HepG2 (cell line): Measurements from ENCODE around the gene CORO1C. TPM values are rescaled to one million over a fixed set of nuclear protein-coding genes. Genes with fewer than 3 reads are reported as not detected.

Source experiments
- ATAC-seq: fragments of 200-7000 bp; cut with Tn5 transposase; 3 replicates; pipeline ENCODE4 v1.9.1; 2020; ENCODE audit warnings: mild to moderate bottlenecking, moderate library complexity
- BruUV-seq: library from RNA; stranded (reverse); fragments of 400-500 nt; replicated peaks from 2 replicates; lab custom pipeline; 2021; lab: Mats Ljungman, UMichigan
- CTCF ChIA-PET: fragments of 300-600 bp; formaldehyde crosslinking; extraction: SDS; loops from one replicate; lab custom pipeline; 2021; ENCODE audit warnings: low total read pairs, inconsistent platforms, low intra/inter-chr PET ratio; lab: Yijun Ruan, JAX
- POLR2A ChIA-PET: fragments of 350-600 bp; sonication (Branson Sonifier 250); formaldehyde crosslinking; loops from one replicate; lab custom pipeline; 2020; ENCODE audit warnings: antibody characterized with exemption, inconsistent platforms; lab: Yijun Ruan, JAX
- DNase-seq: peaks from one replicate; pipeline ENCODE4 v3.0.0-alpha.2; 2015; ENCODE audit warnings: low spot score
- FAIRE-seq: peaks from 3 replicates; lab custom pipeline; 2011; peaks lifted over from hg19 to GRCh38; lab: Jason Lieb, UNC
- H2AFZ ChIP-seq: one replicate; pipeline ENCODE4 v1.6.1; 2011; ENCODE audit warnings: low read length, inconsistent platforms
- H3K27ac ChIP-seq: fragments of 300-600 bp; 3 replicates; pipeline ENCODE4 v1.8.0; 2011; ENCODE audit warnings: mixed run types, mild to moderate bottlenecking, mixed read lengths, low read length, inconsistent platforms; ENCODE audit not compliant: insufficient read depth; ENCODE audit errors: extremely low read length
- H3K27me3 ChIP-seq, 2 experiments: fragments of 200-600 bp in 1 of 2; 2 replicates in 1 of 2; 3 replicates in 1 of 2; pipeline versions ENCODE4 v1.6.0 to v1.8.0; 2011; ENCODE audit warnings: low read length in 2 of 2, mild to moderate bottlenecking in 2 of 2, moderate library complexity in 2 of 2, inconsistent platforms in 1 of 2; ENCODE audit not compliant: insufficient read depth in 2 of 2, control insufficient read depth in 1 of 2
- H3K36me3 ChIP-seq, 2 experiments: fragments of 200-600 bp in 1 of 2; replicated peaks in 1 of 2; 2 replicates in 1 of 2; 3 replicates in 1 of 2; pipeline versions ENCODE4 v1.5.1 to v1.8.0; 2011; ENCODE audit warnings: low read length in 2 of 2, inconsistent platforms in 1 of 2; ENCODE audit not compliant: insufficient read depth in 2 of 2, control insufficient read depth in 1 of 2
- H3K4me1 ChIP-seq: 2 replicates; pipeline ENCODE4 v1.5.1; 2012; ENCODE audit warnings: low read length, inconsistent platforms; ENCODE audit not compliant: insufficient read depth
- H3K4me2 ChIP-seq: 2 replicates; pipeline ENCODE4 v1.6.0; 2011; ENCODE audit warnings: low read depth, low read length, inconsistent platforms
- H3K4me3 ChIP-seq, 3 experiments: fragments of 200-600 bp in 1 of 3; sonication (generic), shearing (Covaris generic) in 1 of 3; replicated peaks in 1 of 3; 2 replicates each; pipeline ENCODE4 v1.5.1; 2011 to 2016; ENCODE audit warnings: low read length in 3 of 3, inconsistent platforms in 2 of 3, low read depth in 2 of 3, mild to moderate bottlenecking in 2 of 3, control low read depth in 1 of 3, mixed read lengths in 1 of 3; ENCODE audit not compliant: insufficient read depth in 1 of 3
- H3K79me2 ChIP-seq: one replicate; pipeline ENCODE4 v1.6.1; 2011; ENCODE audit warnings: low read length, inconsistent platforms; ENCODE audit not compliant: insufficient read depth
- H3K9ac ChIP-seq: 2 replicates; pipeline ENCODE4 v1.6.0; 2011; ENCODE audit warnings: mild to moderate bottlenecking, low read depth, low read length, inconsistent platforms; ENCODE audit not compliant: insufficient read depth
- H3K9me3 ChIP-seq: 2 replicates; pipeline ENCODE4 v1.5.1; 2012; ENCODE audit warnings: mild to moderate bottlenecking, low read length
- H4K20me1 ChIP-seq: 2 replicates; pipeline ENCODE4 v1.6.0; 2011; ENCODE audit warnings: inconsistent platforms, mild to moderate bottlenecking, low read length, moderate library complexity; ENCODE audit not compliant: insufficient read depth
- ARNT2 ChIP-seq: sonication (generic); formaldehyde crosslinking; IDR thresholded peaks from 2 replicates; pipeline ENCODE4 v1.8.0; 2022; ENCODE audit warnings: mild to moderate bottlenecking, low read depth, missing genetic modification reagents, moderate library complexity
- ETV6 ChIP-seq: sonication (generic); formaldehyde crosslinking; conservative IDR thresholded peaks from 2 replicates; pipeline ENCODE4 v1.4.0; 2020; ENCODE audit warnings: missing genetic modification reagents
- FUBP1 ChIP-seq: sonication (generic); formaldehyde crosslinking; IDR thresholded peaks from 2 replicates; pipeline ENCODE4 v1.5.1; 2020; ENCODE audit warnings: missing genetic modification reagents, mild to moderate bottlenecking, borderline replicate concordance
- GMEB1 ChIP-seq: sonication (generic); formaldehyde crosslinking; IDR thresholded peaks from 2 replicates; pipeline ENCODE4 v1.5.1; 2020; ENCODE audit warnings: missing genetic modification reagents, mild to moderate bottlenecking, borderline replicate concordance
- KDM2A ChIP-seq: sonication (generic); formaldehyde crosslinking; IDR thresholded peaks from 2 replicates; pipeline ENCODE4 v1.4.0; 2020; ENCODE audit warnings: low read depth, missing genetic modification reagents, borderline replicate concordance
- KLF13 ChIP-seq: sonication (generic); formaldehyde crosslinking; IDR thresholded peaks from 2 replicates; pipeline ENCODE4 v1.4.0; 2020; ENCODE audit warnings: mild to moderate bottlenecking, missing genetic modification reagents
- MAFG ChIP-seq: sonication (generic); formaldehyde crosslinking; IDR thresholded peaks from 2 replicates; pipeline ENCODE4 v1.5.1; 2020; ENCODE audit warnings: mild to moderate bottlenecking, missing genetic modification reagents
- NAIF1 ChIP-seq: sonication (generic); formaldehyde crosslinking; IDR thresholded peaks from 2 replicates; pipeline ENCODE4 v1.5.0; 2020; ENCODE audit warnings: mild to moderate bottlenecking, missing genetic modification reagents, borderline replicate concordance
- RAD21 ChIP-seq: fragments of 450-650 bp; formaldehyde crosslinking; IDR thresholded peaks from 2 replicates; pipeline ENCODE4 v1.5.0; 2020; ENCODE audit warnings: mild to moderate bottlenecking
- RFX3 ChIP-seq: IDR thresholded peaks from 2 replicates; pipeline ENCODE4 v1.6.1; 2016; ENCODE audit warnings: missing biosample characterization, missing genetic modification reagents
- SMYD3 ChIP-seq: sonication (generic); formaldehyde crosslinking; IDR thresholded peaks from 2 replicates; pipeline ENCODE4 v1.8.1; 2023; ENCODE audit warnings: mild to moderate bottlenecking, missing genetic modification reagents
- SP2 ChIP-seq: sonication (generic); formaldehyde crosslinking; IDR thresholded peaks from 2 replicates; pipeline ENCODE4 v1.5.1; 2020; ENCODE audit warnings: mild to moderate bottlenecking, missing genetic modification reagents
- ZBTB1 ChIP-seq: sonication (generic); formaldehyde crosslinking; IDR thresholded peaks from 2 replicates; pipeline ENCODE4 v1.4.0; 2020; ENCODE audit warnings: missing genetic modification reagents, borderline replicate concordance
- ZNF33A ChIP-seq: sonication (generic); formaldehyde crosslinking; IDR thresholded peaks from 2 replicates; pipeline ENCODE4 v1.5.1; 2020; ENCODE audit warnings: missing genetic modification reagents, mild to moderate bottlenecking, moderate library complexity, borderline replicate concordance
- ZNF564 ChIP-seq: sonication (generic); formaldehyde crosslinking; IDR thresholded peaks from 2 replicates; pipeline ENCODE4 v1.8.1; 2023; ENCODE audit warnings: mild to moderate bottlenecking, missing genetic modification reagents
- ZSCAN21 ChIP-seq: sonication (generic); formaldehyde crosslinking; IDR thresholded peaks from 2 replicates; pipeline ENCODE4 v1.8.0; 2022; ENCODE audit warnings: mild to moderate bottlenecking, missing genetic modification reagents, moderate library complexity, borderline replicate concordance
- ZSCAN22 ChIP-seq: sonication (generic); formaldehyde crosslinking; IDR thresholded peaks from 2 replicates; pipeline ENCODE4 v1.4.0; 2020; ENCODE audit warnings: mild to moderate bottlenecking, missing genetic modification reagents
- WGBS: methylation state at CpG from one replicate; pipeline ENCODE4 v1.1.6; 2017; ENCODE audit warnings: low lambda C conversion rate; 5-methylcytosine and 5-hydroxymethylcytosine counted together
- in situ Hi-C: cut with HindIII; loops from 2 replicates; pipeline ENCODE4 v1.10.0; 2017; ENCODE audit warnings: low pct_unique_long_range_greater_than_20kb; ENCODE audit not compliant: extremely low pct_ligation_motif_present
- intact Hi-C: fragments of 100-400 bp; cut with micrococcal nuclease; formaldehyde crosslinking; loops from one replicate; pipeline ENCODE4 v1.10.0; 2022; ENCODE audit not compliant: unreplicated experiment
- polyA plus RNA-seq, 8 experiments: library from polyadenylated mRNA; depleted of rRNA in 3 of 8; stranded (reverse) in 7 of 8; unstranded in 1 of 8; fragments of >200 nt; fragmentation: Illumina TruSeq in 4 of 8; extraction: Trizol in 4 of 8; gene quantifications; 2 replicates each; pipeline versions ENCODE4 v1.2.1 to v1.2.3, GENCODE V29; 2011 to 2016; ENCODE audit warnings: low read depth in 4 of 8, missing spikeins in 1 of 8, mixed read lengths in 1 of 8; ENCODE audit not compliant: insufficient read depth in 1 of 8
- total RNA-seq, 5 experiments: library from RNA; depleted of rRNA; stranded (reverse); fragments of >200 nt; fragmentation: Illumina TruSeq; extraction: Trizol; gene quantifications; 2 replicates each; pipeline ENCODE4 v1.2.3, GENCODE V29; 2016; ENCODE audit warnings: low read depth in 1 of 5

Gene CORO1C
- total and polyA plus RNA-seq, 2 of the 13 experiments (the other 11 are each of a cell fraction or from before 2014, with no cell fraction given), result 73.7 to 131 TPM

GRCh38 chr12:108653922-108654321 lies 77.4 kb downstream of the CORO1C start:
- BruUV-seq, result no TSS peak
- H3K79me2 ChIP-seq, result no peaks in the 10 kb centered on the region
- CTCF ChIA-PET, result no interaction called here

GRCh38 chr12:108653082-108653516 lies 78.2 kb downstream of the CORO1C start:
- in situ Hi-C loops (no loop called here), intact Hi-C loops (no loop called here)
- TF ChIP-seq SP2 (CRISPR knock-in tag), result no peak
- no peak for TF ChIP-seq GMEB1 (CRISPR knock-in tag)
- TF ChIP-seq MAFG (CRISPR knock-in tag), result no peak
- no peak for TF ChIP-seq ZSCAN22 (CRISPR knock-in tag)
- TF ChIP-seq NAIF1, result no peak
- TF ChIP-seq SMYD3 (CRISPR knock-in tag), result no peak
- no peak for TF ChIP-seq ARNT2
- no peak for TF ChIP-seq KLF13 (CRISPR knock-in tag)
- no peak for TF ChIP-seq FUBP1 (CRISPR knock-in tag)
- no peak for TF ChIP-seq ZNF33A (CRISPR knock-in tag)
- no peak for TF ChIP-seq RFX3 (CRISPR knock-in tag)
- TF ChIP-seq KDM2A (CRISPR knock-in tag), result no peak
- no peak for TF ChIP-seq RAD21 (CRISPR knock-in tag)
- no peak for TF ChIP-seq ZNF564
- ATAC-seq, result no peak
- H4K20me1 ChIP-seq, result no peaks in the 10 kb centered on the region
- FAIRE-seq, result no peak
- no peak overlapping the region for H3K4me2 ChIP-seq
- no peak overlapping the region for H3K27ac ChIP-seq
- peaks cover 29 to 63% of the 10 kb centered on the region in 2 experiments for H3K36me3 ChIP-seq
- H3K4me1 ChIP-seq, result peaks cover 12% of the 10 kb centered on the region
- H3K9me3 ChIP-seq, result no peaks in the 10 kb centered on the region
- no peak for DNase-seq
- TSS peak; percentile 4 for BruUV-seq
- no peak overlapping the region for H3K9ac ChIP-seq
- CTCF ChIA-PET, result no interaction called here
- H3K4me3 ChIP-seq, result no peak overlapping the region
- POLR2A ChIA-PET, result no interaction called here
- no peaks in the 10 kb centered on the region for H3K79me2 ChIP-seq
- H3K27me3 ChIP-seq, result no peaks in the 10 kb centered on the region
- no peak overlapping the region for H2AFZ ChIP-seq

More at GRCh38 chr12:108653922-108654321, 77.4 kb downstream of the CORO1C start:
- 99% methylated on average over 3 of the region's 3 CpGs for WGBS
- no peak overlapping the region for H3K27ac ChIP-seq
- H3K4me2 ChIP-seq, result no peak overlapping the region
- peaks cover 20% of the 10 kb centered on the region for H3K4me1 ChIP-seq
- H2AFZ ChIP-seq, result no peak overlapping the region
- no peak for DNase-seq
- peaks cover 25 to 62% of the 10 kb centered on the region in 2 experiments for H3K36me3 ChIP-seq
- TF ChIP-seq KDM2A (CRISPR knock-in tag) (no peak), ZSCAN21 (CRISPR knock-in tag) (no peak), ETV6 (CRISPR knock-in tag) (no peak), ZBTB1 (CRISPR knock-in tag) (no peak)
- intact Hi-C loops (no loop called here), in situ Hi-C loops (no loop called here)
- H3K9me3 ChIP-seq, result no peaks in the 10 kb centered on the region
- no peak overlapping the region for H3K9ac ChIP-seq
- no peak overlapping the region for H3K4me3 ChIP-seq
- POLR2A ChIA-PET, result no interaction called here
- H4K20me1 ChIP-seq, result no peaks in the 10 kb centered on the region
- no peak for FAIRE-seq
- ATAC-seq, result no peak
- no peaks in the 10 kb centered on the region for H3K27me3 ChIP-seq
